GM13977 (cell line): ENCODE results near the gene SWT1.
"Not testable (repeated sequence)": the region's sequence is repeated elsewhere in the genome, so short reads cannot be mapped to it uniquely, and the experiment has no call there.

ENCODE experiments used
- DNase-seq: peaks from one replicate; pipeline ENCODE4 v3.0.0; 2012; ENCODE audit warnings: low spot score
- in situ Hi-C: fragments of 300-500 bp; cut with MboI; formaldehyde crosslinking; loops from one replicate; pipeline ENCODE4 v1.12.0; 2022; ENCODE audit warnings: low sequenced_read_pairs, low pct_unique_long_range_greater_than_20kb, mixed read lengths, inconsistent platforms; ENCODE audit not compliant: unreplicated experiment
- TF ChIP-seq, protein P1 (sequence below): IDR thresholded peaks from 2 replicates; pipeline ENCODE4 v1.5.1; 2012; ENCODE audit warnings: mild to moderate bottlenecking, control low read depth; ENCODE audit not compliant: insufficient read depth; ENCODE audit errors: extremely low read depth, missing control alignments

Gene SWT1

DNA sequence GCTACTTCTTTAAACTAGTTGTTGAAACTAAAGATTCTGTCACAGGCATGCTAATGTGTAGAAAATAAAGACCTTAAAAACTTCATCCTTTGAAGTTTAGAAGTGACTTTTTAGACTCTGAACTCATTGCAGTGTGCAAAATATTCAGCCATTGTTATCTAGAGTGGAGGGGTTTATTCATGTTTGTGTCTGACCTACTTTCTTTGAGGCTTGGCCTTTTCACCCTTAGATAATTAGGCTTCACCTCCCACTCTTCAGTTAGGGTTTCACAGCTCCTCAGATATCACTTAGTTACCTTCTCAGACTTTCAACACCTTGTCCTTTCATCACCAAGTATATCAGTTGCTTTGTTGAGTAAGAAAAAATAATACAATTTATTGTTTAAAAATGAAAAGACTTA is 84.2 kb downstream of the SWT1 start:
- no peak for DNase-seq

DNA sequence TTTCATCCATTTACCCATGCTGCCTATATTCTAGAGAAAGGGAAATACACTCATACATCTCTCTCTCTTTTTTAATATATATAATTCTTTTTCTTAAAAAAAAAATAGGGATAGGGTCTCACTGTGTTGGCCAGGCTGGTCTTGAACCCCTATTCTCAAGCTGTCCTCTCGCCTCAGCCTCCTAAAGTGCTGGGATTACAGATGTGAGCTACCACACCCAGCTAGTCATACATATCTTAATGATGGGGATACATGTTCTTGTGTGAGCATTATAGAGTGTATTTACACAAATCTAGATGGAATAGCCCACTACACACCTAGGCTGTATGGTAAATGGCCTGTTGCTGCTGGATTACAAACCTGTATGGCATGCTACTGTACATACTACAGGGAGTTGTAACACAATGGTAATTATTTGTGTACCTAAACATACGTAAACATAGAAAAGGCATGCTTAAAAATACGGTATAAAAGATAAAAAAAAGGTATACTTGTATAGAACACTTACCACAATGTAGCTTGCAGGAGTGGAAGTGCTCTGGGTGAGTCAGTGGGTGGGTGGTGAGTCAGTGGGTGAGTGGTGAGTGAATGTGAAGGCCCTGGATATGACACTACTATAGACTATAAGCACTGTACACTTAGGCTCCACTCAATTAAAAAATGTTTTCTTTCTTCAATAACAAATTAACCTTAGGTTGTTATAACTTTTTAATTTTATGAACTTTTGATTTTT is 87.2 kb downstream of the SWT1 start:
- TF ChIP-seq, protein P1, sequence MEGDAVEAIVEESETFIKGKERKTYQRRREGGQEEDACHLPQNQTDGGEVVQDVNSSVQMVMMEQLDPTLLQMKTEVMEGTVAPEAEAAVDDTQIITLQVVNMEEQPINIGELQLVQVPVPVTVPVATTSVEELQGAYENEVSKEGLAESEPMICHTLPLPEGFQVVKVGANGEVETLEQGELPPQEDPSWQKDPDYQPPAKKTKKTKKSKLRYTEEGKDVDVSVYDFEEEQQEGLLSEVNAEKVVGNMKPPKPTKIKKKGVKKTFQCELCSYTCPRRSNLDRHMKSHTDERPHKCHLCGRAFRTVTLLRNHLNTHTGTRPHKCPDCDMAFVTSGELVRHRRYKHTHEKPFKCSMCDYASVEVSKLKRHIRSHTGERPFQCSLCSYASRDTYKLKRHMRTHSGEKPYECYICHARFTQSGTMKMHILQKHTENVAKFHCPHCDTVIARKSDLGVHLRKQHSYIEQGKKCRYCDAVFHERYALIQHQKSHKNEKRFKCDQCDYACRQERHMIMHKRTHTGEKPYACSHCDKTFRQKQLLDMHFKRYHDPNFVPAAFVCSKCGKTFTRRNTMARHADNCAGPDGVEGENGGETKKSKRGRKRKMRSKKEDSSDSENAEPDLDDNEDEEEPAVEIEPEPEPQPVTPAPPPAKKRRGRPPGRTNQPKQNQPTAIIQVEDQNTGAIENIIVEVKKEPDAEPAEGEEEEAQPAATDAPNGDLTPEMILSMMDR: no peak
- in situ Hi-C loops: no loop called here
- DNase-seq: no peak

More for the DNA sequence above, 84.2 kb downstream of the SWT1 start:
- TF ChIP-seq, protein P1: no peak
- in situ Hi-C loops: no loop called here

DNA sequence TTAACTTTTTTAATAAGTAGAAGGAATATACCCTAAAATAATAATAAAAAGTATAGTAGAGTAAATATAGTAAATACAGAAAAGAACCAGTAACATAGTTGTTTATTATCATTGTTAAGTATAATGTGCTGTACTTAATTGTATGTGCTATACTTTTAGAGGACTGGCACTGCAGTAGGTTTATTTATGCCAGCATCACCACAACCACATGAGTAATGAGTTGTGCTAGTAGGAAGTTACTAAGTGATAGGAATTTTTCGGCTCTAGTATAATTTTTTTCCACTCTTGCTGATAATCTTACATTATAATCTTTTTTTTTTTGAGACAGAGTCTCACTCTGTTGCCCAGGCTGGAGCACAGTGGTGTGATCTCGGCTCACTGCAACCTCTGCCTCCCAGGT is 88.5 kb downstream of the SWT1 start:
- in situ Hi-C loops: no loop called here
- DNase-seq: no peak
- TF ChIP-seq, protein P1: no peak

DNA sequence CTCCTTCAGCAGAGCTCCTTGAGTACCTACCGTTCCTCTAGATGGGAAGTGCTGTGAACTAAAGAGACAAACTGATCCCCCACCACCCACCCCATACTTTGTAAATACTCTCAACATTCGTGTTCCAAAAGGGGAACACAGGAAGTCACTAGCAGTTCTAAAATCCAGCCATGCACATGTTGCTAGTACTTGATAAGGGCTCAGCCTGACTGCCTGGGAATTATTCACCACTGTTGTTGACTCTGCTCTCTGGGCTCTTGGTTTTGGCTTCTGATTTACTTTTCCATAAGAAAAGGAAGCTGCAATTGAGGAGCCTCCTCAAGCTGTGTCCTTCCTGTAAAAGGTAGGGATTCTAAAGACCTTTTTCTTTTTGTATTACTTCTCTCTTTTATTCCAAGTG is 92.6 kb downstream of the SWT1 start:
- in situ Hi-C loops: no loop called here
- DNase-seq: no peak
- TF ChIP-seq, protein P1: no peak

DNA sequence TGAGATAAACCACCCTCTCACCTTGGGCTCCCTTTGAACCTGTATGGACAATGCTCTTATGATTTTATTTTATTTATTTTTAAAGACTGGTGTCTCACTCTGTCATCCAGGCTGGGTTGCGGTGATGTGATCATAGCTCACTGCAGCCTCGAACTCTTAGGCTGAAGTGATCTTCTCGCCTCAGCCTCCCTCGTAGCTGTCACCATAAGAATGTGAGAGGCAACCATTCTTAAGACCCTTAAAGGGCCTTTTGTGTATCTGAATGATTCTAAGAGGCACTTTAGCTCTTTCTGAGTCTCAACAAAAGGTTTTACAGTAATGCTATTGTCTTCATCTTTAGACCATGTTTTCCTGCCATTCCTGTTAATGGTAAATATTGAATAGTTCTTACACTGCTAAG is 93.1 kb downstream of the SWT1 start:
- TF ChIP-seq, protein P1: no peak
- in situ Hi-C loops: no loop called here
- no peak for DNase-seq

DNA sequence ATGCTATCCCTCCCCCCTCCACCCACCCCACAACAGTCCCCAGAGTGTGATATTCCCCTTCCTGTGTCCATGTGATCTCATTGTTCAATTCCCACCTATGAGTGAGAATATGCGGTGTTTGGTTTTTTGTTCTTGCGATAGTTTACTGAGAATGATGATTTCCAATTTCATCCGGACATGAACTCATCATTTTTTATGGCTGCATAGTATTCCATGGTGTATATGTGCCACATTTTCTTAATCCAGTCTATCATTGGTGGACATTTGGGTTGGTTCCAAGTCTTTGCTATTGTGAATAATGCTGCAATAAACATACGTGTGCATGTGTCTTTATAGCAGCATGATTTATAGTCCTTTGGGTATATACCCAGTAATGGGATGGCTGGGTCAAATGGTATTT is 95.0 kb downstream of the SWT1 start:
- in situ Hi-C loops: not testable (repeated sequence)

DNA sequence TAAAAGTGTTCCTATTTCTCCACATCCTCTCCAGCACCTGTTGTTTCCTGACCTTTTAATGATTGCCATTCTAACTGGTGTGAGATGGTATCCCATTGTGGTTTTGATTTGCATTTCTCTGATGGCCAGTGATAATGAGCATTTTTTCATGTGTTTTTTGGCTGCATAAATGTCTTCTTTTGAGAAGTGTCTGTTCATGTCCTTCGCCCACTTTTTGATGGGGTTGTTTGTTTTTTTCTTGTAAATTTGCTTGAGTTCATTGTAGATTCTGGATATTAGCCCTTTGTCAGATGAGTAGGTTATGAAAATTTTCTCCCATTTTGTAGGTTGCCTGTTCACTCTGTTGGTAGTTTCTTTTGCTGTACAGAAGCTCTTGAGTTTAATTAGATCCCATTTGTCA is 95.4 kb downstream of the SWT1 start:
- DNase-seq, in situ Hi-C loops: not testable (repeated sequence)

More for the DNA sequence above, 95.0 kb downstream of the SWT1 start:
- DNase-seq: not testable (repeated sequence)

DNA sequence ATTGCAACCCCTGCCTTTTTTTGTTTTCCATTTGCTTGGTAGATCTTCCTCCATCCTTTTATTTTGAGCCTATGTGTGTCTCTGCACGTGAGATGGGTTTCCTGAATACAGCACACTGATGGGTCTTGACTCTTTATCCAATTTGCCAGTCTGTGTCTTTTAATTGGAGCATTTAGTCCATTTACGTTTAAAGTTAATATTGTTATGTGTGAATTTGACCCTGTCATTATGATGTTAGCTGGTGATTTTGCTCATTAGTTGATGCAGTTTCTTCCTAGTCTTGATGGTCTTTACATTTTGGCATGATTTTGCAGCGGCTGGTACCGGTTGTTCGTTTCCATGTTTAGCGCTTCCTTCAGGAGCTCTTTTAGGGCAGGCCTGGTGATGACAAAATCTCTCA is 98.6 kb downstream of the SWT1 start:
- DNase-seq, in situ Hi-C loops: not testable (repeated sequence)

DNA sequence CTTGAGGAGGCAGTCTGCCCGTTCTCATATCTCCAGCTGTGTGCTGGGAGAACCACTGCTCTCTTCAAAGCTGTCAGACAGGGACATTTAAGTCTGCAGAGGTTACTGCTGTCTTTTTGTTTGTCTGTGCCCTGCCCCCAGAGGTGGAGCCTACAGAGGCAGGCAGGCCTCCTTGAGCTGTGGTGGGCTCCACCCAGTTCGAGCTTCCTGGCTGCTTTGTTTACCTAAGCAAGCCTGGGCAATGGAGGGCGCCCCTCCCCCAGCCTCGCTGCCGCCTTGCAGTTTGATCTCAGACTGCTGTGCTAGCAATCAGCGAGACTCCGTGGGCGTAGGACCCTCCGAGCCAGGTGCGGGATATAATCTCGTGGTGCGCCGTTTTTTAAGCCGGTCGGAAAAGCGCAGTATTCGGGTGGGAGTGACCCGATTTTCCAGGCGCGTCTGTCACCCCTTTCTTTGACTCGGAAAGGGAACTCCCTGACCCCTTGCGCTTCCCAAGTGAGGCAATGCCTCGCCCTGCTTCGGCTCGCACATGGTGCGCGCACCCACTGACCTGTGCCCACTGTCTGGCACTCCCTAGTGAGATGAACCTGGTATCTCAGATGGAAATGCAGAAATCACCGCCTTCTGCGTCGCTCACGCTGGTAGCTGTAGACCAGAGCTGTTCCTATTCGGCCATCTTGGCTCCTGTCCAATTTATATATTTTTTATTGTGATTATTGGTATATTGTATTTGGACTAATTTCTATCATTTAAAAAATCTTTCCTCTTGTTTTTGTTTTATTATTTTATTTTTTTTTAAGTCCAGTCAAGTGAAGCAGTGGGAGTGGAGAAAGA is 100.4 kb downstream of the SWT1 start:
- in situ Hi-C loops: not testable (repeated sequence)

More for the DNA sequence above, 100.4 kb downstream of the SWT1 start:
- not testable (repeated sequence) for DNase-seq
